Mesendoderm (in vitro differentiated cells): ENCODE measurements around the gene SYT17.

Source experiments
- DNase-seq: peaks from one replicate; pipeline ENCODE4 v3.0.0; 2013
- H2AK5ac ChIP-seq: 2 replicates; pipeline ENCODE4 v1.6.1; 2013; ENCODE audit warnings: low read length, inconsistent platforms
- H2BK120ac ChIP-seq: 2 replicates; pipeline ENCODE4 v1.6.1; 2013; ENCODE audit warnings: low read depth, mild to moderate bottlenecking, low read length, moderate library complexity, mixed read lengths
- H2BK15ac ChIP-seq: replicated peaks from 2 replicates; pipeline ENCODE4 v1.6.1; 2013; ENCODE audit warnings: low read depth, mild to moderate bottlenecking, moderate library complexity
- H2BK5ac ChIP-seq: 2 replicates; pipeline ENCODE4 v1.6.1; 2013; ENCODE audit warnings: low read length, inconsistent platforms
- H3K18ac ChIP-seq: 2 replicates; pipeline ENCODE4 v1.6.1; 2013; ENCODE audit warnings: mild to moderate bottlenecking, low read length, mixed read lengths
- H3K23ac ChIP-seq: one replicate; pipeline ENCODE4 v1.6.1; 2013; ENCODE audit warnings: low read length
- H3K27ac ChIP-seq: 2 replicates; pipeline ENCODE4 v1.5.1; 2013; ENCODE audit warnings: low read depth, mild to moderate bottlenecking, inconsistent platforms, low read length, moderate library complexity
- H3K27me3 ChIP-seq: 2 replicates; pipeline ENCODE4 v1.6.1; 2013; ENCODE audit warnings: low read length, control low read depth, mild to moderate bottlenecking, inconsistent platforms; ENCODE audit not compliant: insufficient read depth, poor library complexity
- H3K36me3 ChIP-seq: 2 replicates; pipeline ENCODE4 v1.6.1; 2013; ENCODE audit warnings: low read length, inconsistent platforms; ENCODE audit not compliant: control insufficient read depth, insufficient read depth
- H3K4ac ChIP-seq: one replicate; pipeline ENCODE4 v1.6.1; 2013; ENCODE audit warnings: low read depth, mild to moderate bottlenecking, low read length, moderate library complexity
- H3K4me1 ChIP-seq: 2 replicates; pipeline ENCODE4 v1.6.1; 2013; ENCODE audit warnings: low read depth, low read length, inconsistent platforms; ENCODE audit not compliant: control insufficient read depth
- H3K4me2 ChIP-seq: 2 replicates; pipeline ENCODE4 v1.6.1; 2013; ENCODE audit warnings: low read length
- H3K4me3 ChIP-seq: 2 replicates; pipeline ENCODE4 v1.5.1; 2013; ENCODE audit warnings: mild to moderate bottlenecking, low read length
- H3K56ac ChIP-seq: one replicate; pipeline ENCODE4 v1.6.1; 2013; ENCODE audit warnings: low read length
- H3K79me1 ChIP-seq: 2 replicates; pipeline ENCODE4 v1.6.1; 2013; ENCODE audit warnings: low read length, inconsistent platforms
- H3K79me2 ChIP-seq: 2 replicates; pipeline ENCODE4 v1.6.1; 2013; ENCODE audit warnings: mild to moderate bottlenecking, low read length; ENCODE audit not compliant: control insufficient read depth, insufficient read depth
- H3K9ac ChIP-seq: 2 replicates; pipeline ENCODE4 v1.6.1; 2013; ENCODE audit warnings: low read length, inconsistent platforms
- H4K5ac ChIP-seq: one replicate; pipeline ENCODE4 v1.6.1; 2013; ENCODE audit warnings: low read length
- H4K8ac ChIP-seq: one replicate; pipeline ENCODE4 v1.6.1; 2013; ENCODE audit warnings: low read depth, mild to moderate bottlenecking, control low read depth, low read length, moderate library complexity
- WGBS: extraction: QIAGEN DNeasy Blood & Tissue Kit; methylation state at CpG from one replicate; pipeline ENCODE4 v1.1.7; 2013; ENCODE audit warnings: low lambda C conversion rate, missing lambda C conversion rate; ENCODE audit not compliant: insufficient coverage; ENCODE audit errors: extremely low coverage; 5-methylcytosine and 5-hydroxymethylcytosine counted together

SYT17 gene

DNA sequence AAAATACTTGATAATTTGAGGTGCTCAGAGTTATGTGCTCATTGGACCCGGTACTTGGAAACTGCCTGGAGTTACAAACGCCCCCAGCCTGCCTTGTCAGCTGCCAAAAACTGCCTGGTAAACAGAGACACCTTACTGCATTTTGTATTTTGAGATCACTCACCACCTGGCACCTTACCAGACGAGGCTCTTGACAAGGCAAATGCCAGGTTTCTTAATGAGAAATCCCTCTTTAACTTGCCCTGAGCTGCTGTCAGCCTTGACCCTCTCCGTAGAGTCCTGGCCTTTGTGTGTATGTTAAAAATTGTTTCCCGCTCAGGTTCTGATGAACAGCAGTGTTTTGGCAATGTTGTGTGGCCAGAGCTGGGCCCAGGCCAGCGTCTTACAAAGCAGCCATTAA, 28.8 kb downstream of the SYT17 start:
- Histone ChIP-seq H3K36me3 (no peaks in the 10 kb centered on the region), H2BK5ac (no peak overlapping the region), H3K9ac (no peak overlapping the region), H3K18ac (no peak overlapping the region), H3K23ac (no peak overlapping the region), H2BK120ac (no peak overlapping the region), H3K27me3 (no peaks in the 10 kb centered on the region), H3K56ac (no peak overlapping the region), H2AK5ac (no peak overlapping the region), H3K4me1 (no peaks in the 10 kb centered on the region), H3K4me2 (no peak overlapping the region), H3K4ac (no peak overlapping the region), H3K79me1 (no peaks in the 10 kb centered on the region), H3K27ac (no peak overlapping the region), H2BK15ac (no peak overlapping the region), H4K5ac (no peak overlapping the region), H3K4me3 (no peak overlapping the region), H4K8ac (no peak overlapping the region), H3K79me2 (no peaks in the 10 kb centered on the region)
- WGBS = no CpG with 5 or more reads among the region's 6 CpGs
- no peak for DNase-seq

- Histone ChIP-seq H3K4me2 (no peak overlapping the region), H3K79me2 (no peaks in the 10 kb centered on the region), H3K36me3 (no peaks in the 10 kb centered on the region), H4K8ac (no peak overlapping the region), H3K4me1 (no peaks in the 10 kb centered on the region), H3K23ac (no peak overlapping the region), H2BK120ac (no peak overlapping the region), H2AK5ac (no peak overlapping the region), H3K4me3 (no peak overlapping the region), H3K9ac (no peak overlapping the region), H3K56ac (no peak overlapping the region), H3K27ac (no peak overlapping the region), H4K5ac (no peak overlapping the region), H3K27me3 (no peaks in the 10 kb centered on the region), H3K18ac (no peak overlapping the region), H3K4ac (no peak overlapping the region), H2BK15ac (no peak overlapping the region), H2BK5ac (no peak overlapping the region), H3K79me1 (no peaks in the 10 kb centered on the region)
- no CpG with 5 or more reads among the region's 12 CpGs for WGBS
- DNase-seq = no peak
These were observed 35.4 kb downstream of the SYT17 start for GRCh38 chr16:19203374-19203966.

DNA sequence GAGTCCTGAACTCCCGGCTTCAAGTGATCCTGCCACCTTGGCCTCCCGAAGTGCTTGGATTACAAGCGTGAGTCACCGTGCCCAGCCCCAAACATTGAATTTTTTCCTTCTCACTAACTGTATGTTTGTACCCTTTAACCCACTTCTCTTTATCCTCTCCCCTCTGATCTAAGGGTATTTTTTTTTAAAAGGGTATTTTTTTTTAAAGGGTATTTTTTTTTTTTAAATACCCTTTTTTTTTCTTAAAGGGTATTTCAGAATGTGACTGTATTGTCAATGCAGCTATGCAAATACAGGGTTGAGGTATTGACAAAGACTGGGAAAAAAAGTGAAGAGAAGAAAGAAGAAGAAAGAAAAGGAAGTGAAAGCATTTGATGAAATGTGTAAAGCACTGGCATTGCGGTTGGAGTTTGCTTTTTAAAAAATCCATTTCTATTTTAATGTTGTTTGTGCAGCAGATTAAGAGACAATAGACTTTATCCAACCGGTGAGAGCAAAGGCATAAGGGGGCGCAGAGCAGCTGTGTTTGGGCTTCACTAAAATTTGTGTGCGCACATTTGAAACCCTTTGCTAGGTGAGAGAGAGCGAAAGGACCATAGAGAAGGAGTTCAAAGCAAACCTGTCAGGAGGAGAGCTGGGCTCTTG, 42.4 kb downstream of the SYT17 start:
- H3K18ac ChIP-seq = no peak overlapping the region
- H4K8ac ChIP-seq = no peak overlapping the region
- no peak overlapping the region for H2BK15ac ChIP-seq
- H3K9ac ChIP-seq = no peak overlapping the region
- H3K27me3 ChIP-seq = no peaks in the 10 kb centered on the region
- no peaks in the 10 kb centered on the region for H3K36me3 ChIP-seq
- no peak overlapping the region for H2AK5ac ChIP-seq
- no peak overlapping the region for H3K23ac ChIP-seq
- DNase-seq = no peak
- no peak overlapping the region for H3K27ac ChIP-seq
- no peak overlapping the region for H3K4ac ChIP-seq
- no peaks in the 10 kb centered on the region for H3K4me1 ChIP-seq
- H3K79me1 ChIP-seq = no peaks in the 10 kb centered on the region
- H3K56ac ChIP-seq = no peak overlapping the region
- WGBS = no CpG with 5 or more reads among the region's 9 CpGs
- no peak overlapping the region for H3K4me3 ChIP-seq
- H2BK120ac ChIP-seq = no peak overlapping the region
- H2BK5ac ChIP-seq = no peak overlapping the region
- no peak overlapping the region for H3K4me2 ChIP-seq
- no peak overlapping the region for H4K5ac ChIP-seq
- H3K79me2 ChIP-seq = no peaks in the 10 kb centered on the region

DNA sequence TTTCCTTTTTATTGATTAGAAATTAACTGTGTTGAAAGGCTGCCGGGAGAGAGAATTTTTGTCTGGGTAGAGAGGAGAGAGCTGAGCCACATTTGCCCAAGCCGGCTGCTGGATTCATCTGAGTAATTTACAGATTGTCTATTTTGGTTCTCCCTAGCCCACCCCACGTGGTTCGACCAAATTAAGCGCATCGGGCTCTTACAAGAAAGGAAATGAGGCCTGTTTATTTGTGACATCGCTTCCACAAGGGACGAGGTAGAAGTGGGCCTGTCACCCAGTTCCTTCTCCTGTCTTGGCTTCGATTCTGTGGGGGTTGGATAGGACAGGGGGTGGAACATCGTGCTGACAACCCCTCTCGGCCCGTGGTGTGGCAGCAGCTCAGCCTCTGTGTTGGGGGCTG, 42.9 kb downstream of the SYT17 start:
- H2BK15ac ChIP-seq = no peak overlapping the region
- H2BK5ac ChIP-seq = no peak overlapping the region
- no peak overlapping the region for H3K4me3 ChIP-seq
- H3K4me2 ChIP-seq = no peak overlapping the region
- no CpG with 5 or more reads among the region's 12 CpGs for WGBS
- H3K23ac ChIP-seq = no peak overlapping the region
- no peaks in the 10 kb centered on the region for H3K79me1 ChIP-seq
- no peak overlapping the region for H3K18ac ChIP-seq
- no peaks in the 10 kb centered on the region for H3K36me3 ChIP-seq
- no peaks in the 10 kb centered on the region for H3K27me3 ChIP-seq
- no peak overlapping the region for H3K9ac ChIP-seq
- no peaks in the 10 kb centered on the region for H3K4me1 ChIP-seq
- H3K27ac ChIP-seq = no peak overlapping the region
- H4K8ac ChIP-seq = no peak overlapping the region
- no peaks in the 10 kb centered on the region for H3K79me2 ChIP-seq
- H2BK120ac ChIP-seq = no peak overlapping the region
- no peak overlapping the region for H4K5ac ChIP-seq
- no peak overlapping the region for H2AK5ac ChIP-seq
- H3K56ac ChIP-seq = no peak overlapping the region
- no peak for DNase-seq
- H3K4ac ChIP-seq = no peak overlapping the region

DNA sequence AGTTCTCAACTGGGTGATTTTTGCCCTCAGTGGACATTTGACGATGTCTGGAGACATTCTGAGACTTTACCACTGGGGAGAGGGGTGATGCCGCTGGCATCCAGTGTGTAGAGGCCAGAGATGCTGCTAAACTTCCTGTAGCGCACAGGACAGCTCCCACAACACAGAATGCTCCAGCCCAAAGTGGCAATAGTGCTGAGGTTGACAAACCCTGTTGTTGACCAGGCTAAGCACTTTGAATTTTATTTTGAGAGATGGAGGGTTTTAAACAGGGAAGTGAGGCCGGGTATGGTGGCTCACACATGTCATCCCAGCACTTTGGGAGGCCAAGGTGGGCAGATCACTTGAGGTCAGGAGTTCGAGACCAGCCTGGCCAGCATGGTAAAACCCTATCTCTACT, 44.0 kb downstream of the SYT17 start:
- no peak overlapping the region for H3K23ac ChIP-seq
- no peaks in the 10 kb centered on the region for H3K79me1 ChIP-seq
- no CpG with 5 or more reads among the region's 5 CpGs for WGBS
- no peak overlapping the region for H2BK15ac ChIP-seq
- H2AK5ac ChIP-seq = no peak overlapping the region
- H3K4me2 ChIP-seq = no peak overlapping the region
- no peak overlapping the region for H3K4ac ChIP-seq
- no peak overlapping the region for H3K4me3 ChIP-seq
- DNase-seq = no peak
- H3K36me3 ChIP-seq = no peaks in the 10 kb centered on the region
- no peaks in the 10 kb centered on the region for H3K79me2 ChIP-seq
- H2BK120ac ChIP-seq = no peak overlapping the region
- H4K5ac ChIP-seq = no peak overlapping the region
- no peaks in the 10 kb centered on the region for H3K4me1 ChIP-seq
- no peak overlapping the region for H4K8ac ChIP-seq
- H3K27me3 ChIP-seq = no peaks in the 10 kb centered on the region
- no peak overlapping the region for H3K27ac ChIP-seq
- H3K56ac ChIP-seq = no peak overlapping the region
- H3K18ac ChIP-seq = no peak overlapping the region
- no peak overlapping the region for H2BK5ac ChIP-seq
- no peak overlapping the region for H3K9ac ChIP-seq

DNA sequence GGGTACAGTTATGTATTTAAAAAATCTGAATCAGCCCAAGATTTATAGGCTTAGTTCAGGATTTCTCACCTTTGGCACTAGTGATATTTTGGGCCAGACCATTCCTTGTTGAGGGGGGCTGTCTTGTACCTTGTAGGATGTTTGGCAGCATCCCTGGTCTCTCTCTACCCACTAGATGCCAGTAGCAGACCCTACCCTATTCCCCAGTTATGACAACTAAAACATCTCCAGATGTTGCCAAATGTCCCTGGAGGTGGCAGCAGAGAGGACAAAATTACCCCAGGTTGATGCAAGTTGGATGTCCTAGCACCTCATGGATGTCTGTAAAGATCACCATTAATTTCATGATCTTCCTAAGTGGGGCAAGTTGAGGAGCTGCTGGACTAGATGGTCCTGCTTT, 45.8 kb downstream of the SYT17 start:
- no peak overlapping the region for H3K4me3 ChIP-seq
- no peak overlapping the region for H3K4me2 ChIP-seq
- no peaks in the 10 kb centered on the region for H3K79me1 ChIP-seq
- no peak overlapping the region for H4K5ac ChIP-seq
- H2BK5ac ChIP-seq = no peak overlapping the region
- H2AK5ac ChIP-seq = no peak overlapping the region
- H3K9ac ChIP-seq = no peak overlapping the region
- no peaks in the 10 kb centered on the region for H3K36me3 ChIP-seq
- H3K56ac ChIP-seq = no peak overlapping the region
- H2BK120ac ChIP-seq = no peak overlapping the region
- no peak overlapping the region for H3K4ac ChIP-seq
- no peaks in the 10 kb centered on the region for H3K79me2 ChIP-seq
- no peak overlapping the region for H2BK15ac ChIP-seq
- no peak overlapping the region for H3K18ac ChIP-seq
- no peak overlapping the region for H4K8ac ChIP-seq
- H3K23ac ChIP-seq = no peak overlapping the region
- H3K27me3 ChIP-seq = no peaks in the 10 kb centered on the region
- H3K4me1 ChIP-seq = no peaks in the 10 kb centered on the region
- H3K27ac ChIP-seq = no peak overlapping the region
- DNase-seq = peak; percentile 55
